A172 (cell line): Measurements from ENCODE around the gene AGAP1. TPM values are rescaled to one million over a fixed set of nuclear protein-coding genes. Genes with fewer than 3 reads are reported as not detected.

Experiments
- DNase-seq: peaks from one replicate; pipeline ENCODE4 v3.0.0-alpha.2; 2015; ENCODE audit warnings: low spot score
- total RNA-seq: library from RNA; depleted of rRNA; stranded (reverse); fragments of >200 nt; shearing (Covaris generic); gene quantifications from 2 replicates; pipeline ENCODE4 v1.2.3, GENCODE V29; 2014

The AGAP1 gene
- total RNA-seq, 1 experiment from 2014 or later = 13.9 TPM

GRCh38 chr2:235709124-235709813, 215.4 kb downstream of the AGAP1 start:
- DNase-seq = peak; percentile 84

DNA sequence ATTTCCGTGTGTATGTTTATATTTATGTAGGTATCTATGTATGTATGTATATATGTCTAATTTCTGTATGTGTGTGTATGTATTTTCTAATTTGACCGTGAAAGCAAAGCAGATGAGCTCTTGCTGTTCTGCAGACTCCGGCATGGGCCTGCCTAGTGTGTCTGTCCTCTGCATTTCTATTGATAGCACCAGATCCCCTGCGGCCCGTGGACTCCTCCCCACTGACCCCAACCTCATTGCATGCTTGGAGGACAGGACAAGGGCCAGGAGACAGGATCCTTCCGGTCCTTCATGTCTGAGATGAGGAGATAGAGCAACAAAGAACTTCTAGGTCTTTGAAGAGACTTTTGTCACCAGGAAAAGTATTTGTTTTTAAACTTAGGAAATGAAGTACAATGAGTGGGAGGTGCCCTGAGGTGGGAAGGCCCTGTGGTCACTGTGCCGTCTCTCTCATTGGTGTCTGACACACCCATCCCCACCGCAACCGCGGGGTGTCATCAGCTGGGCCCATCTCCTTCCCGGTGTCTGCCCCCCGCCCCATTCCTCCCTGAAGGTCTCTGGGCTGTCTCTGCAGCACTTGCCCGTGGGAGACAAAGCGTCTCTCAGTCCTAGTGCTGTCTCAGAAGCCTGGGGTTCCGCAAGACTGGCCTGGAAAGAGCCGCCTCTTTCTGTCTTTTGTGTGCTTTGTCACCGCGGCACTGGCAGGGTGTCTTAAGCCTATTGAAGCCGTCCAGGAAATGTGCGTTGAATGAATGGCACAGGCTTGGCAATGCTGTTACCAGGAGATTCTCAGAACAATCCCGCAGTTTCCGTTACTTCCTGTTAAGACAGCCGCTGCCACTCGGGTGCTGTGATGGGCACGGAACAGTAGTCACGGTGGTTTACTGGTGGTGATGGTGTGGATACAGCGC, 216.4 kb downstream of the AGAP1 start:
- peak; percentile 67 for DNase-seq

DNA sequence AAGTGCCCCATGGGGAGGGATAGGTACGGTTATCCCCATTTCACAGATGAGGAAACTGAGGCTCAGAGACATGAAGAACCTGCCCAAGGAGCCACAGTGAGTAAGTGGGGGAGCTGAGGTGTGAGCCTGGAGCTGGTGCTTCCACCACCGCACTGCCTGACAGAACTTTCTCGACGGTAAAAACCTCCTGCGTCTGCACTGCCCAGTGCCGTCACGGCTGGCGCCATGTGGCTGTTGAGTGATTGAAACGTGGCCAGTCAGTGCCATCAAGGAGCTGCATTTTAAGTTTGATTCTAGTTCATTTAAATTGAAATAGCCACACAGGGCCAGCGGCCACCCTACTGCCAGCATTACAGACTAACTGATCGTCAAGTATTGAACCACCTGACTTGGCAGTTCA, 217.1 kb downstream of the AGAP1 start:
- no peak for DNase-seq

DNA sequence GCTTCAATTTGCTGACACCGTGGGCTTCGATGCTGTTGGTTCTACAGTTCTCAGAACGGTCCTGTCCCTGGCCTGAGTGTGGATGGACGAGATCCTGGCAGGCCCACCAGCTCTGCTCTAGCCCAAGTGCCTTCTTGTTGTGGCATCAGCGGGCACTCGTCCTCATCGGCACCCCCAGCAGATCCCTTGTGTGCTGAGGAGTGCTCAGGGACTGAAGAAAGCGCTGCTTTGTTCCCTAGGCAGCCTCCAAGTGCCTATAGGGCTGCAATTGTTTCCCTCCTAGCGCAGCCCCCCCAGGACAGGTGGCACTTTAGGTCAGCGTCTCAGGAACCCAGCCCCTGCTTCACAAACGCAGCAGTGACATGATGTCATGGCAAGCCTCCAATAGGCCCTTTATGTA, 217.7 kb downstream of the AGAP1 start:
- DNase-seq = no peak

GRCh38 chr2:235712176-235712575, 218.3 kb downstream of the AGAP1 start:
- no peak for DNase-seq

GRCh38 chr2:235713189-235713588, 219.3 kb downstream of the AGAP1 start:
- DNase-seq = no peak

DNA sequence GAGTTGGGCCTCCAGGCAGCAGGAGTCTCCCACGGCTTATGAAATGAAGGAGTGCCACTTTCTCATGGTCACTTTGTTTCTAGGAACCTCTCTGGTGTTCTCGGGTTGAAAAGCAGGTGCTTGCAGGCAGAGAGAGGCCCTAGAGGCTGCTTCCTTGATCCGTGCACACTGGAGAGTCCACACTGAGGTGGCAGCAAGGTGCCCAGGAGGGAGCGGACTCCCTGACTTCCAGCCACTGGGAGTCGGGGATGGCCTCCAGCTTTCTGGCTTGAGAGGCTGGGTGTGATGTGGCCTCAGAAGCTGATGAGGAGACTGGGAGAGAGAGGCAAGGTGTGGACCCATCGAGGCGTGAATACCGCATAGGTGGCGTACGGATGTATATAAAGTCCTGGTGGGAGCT, 221.8 kb downstream of the AGAP1 start:
- no peak for DNase-seq

- DNase-seq = no peak
These were observed 223.1 kb downstream of the AGAP1 start for GRCh38 chr2:235716875-235717496.

- peak; percentile 6 for DNase-seq
These were observed 225.5 kb downstream of the AGAP1 start for GRCh38 chr2:235719146-235719942.

- no peak for DNase-seq
These were observed 227.8 kb downstream of the AGAP1 start for GRCh38 chr2:235721625-235722024.

DNA sequence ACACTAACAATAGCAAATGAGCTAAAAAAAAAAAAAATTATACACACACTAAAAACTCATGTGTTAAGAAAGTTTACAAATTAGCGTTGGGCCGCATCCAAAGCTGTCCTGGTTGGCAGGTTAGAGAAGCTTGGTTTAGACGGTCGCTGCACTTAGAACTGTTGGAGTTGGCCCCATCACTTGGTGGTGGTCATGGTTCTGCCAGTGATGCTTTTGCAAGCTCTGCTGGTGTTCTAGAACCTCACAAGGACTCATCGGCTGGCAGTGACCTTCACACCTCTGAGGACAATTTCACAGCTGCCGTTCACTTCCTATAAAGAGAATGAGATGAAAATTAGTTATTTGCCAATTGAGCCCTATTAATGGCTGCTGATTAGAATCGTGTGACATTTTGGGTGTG, 229.0 kb downstream of the AGAP1 start:
- DNase-seq = no peak

- no peak for DNase-seq
These were observed 229.5 kb downstream of the AGAP1 start for GRCh38 chr2:235723371-235723770.

GRCh38 chr2:235723811-235724465, 230.1 kb downstream of the AGAP1 start:
- DNase-seq = no peak

GRCh38 chr2:235725016-235725489, 231.2 kb downstream of the AGAP1 start:
- DNase-seq = no peak

GRCh38 chr2:235725841-235726240, 232.0 kb downstream of the AGAP1 start:
- no peak for DNase-seq

DNA sequence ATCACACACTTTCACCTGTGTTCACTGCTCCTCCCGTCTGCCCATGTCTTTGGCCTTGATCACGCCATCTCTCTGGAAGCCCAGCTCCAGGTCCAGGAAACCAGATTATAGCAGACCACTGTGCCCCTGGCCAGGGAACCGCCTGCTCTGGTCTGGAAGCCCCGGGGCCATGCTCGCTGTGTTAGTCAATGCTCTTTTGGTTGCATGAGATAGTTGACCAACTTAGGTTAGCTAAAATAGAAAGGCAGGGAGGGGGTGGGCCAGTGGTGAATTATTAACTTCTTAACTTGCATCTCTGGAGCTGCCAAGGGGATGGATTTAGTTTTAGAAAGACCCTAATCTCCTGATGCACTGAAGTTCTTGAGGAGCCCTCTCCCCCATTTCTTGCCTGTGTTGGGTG, 232.7 kb downstream of the AGAP1 start:
- no peak for DNase-seq

GRCh38 chr2:235727174-235727573, 233.3 kb downstream of the AGAP1 start:
- no peak for DNase-seq

- no peak for DNase-seq
These were observed 234.3 kb downstream of the AGAP1 start for GRCh38 chr2:235727891-235728799.

DNA sequence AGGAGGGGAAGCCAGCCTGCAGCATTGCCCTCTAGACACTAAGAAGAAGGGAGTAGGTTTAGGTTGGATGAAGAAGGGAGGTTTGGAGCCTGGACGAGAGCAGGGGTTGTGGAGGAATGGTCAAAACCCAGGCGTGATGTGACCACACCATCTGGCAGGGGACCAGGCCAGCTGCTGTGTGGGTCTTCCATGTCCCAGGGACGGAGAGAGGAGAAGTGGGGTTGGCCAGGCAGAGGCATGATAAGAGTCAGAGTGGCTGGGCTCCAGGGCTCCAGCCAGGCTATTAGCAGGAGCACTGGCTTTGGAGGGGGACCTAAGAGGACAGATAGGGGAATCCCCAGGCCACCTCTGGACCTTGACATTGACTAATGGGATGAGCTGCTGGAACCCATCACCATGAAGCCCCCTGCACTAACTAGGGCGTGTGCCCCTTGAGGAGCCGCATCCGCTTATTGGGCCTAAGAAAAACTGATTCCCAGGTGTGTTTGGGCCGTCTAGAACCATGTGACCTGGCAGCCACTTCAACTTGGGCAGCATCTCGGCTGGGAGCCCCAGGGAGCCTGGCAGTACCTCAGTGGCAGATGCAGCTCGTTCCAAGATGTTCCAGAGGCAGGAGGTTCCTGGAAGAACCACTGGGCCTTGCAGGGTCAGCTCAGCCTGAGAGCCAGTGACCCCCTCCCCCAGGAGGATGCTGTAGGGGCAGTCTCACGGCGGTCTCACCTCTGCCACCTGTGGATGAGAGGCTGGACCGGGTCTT, 235.1 kb downstream of the AGAP1 start:
- no peak for DNase-seq
